GM10847 (cell line): ENCODE data around the gene CHRNE.

Source experiments
- POLR2A ChIP-seq: IDR thresholded peaks from 2 replicates; pipeline ENCODE4 v1.6.1; 2011; ENCODE audit not compliant: insufficient read length; ENCODE audit errors: extremely low read depth

Gene CHRNE

GRCh38 chr17:4880857-4881256, 22.0 kb downstream of the CHRNE start:
- no peak for TF ChIP-seq POLR2A

GRCh38 chr17:4879601-4880000, 23.3 kb downstream of the CHRNE start:
- no peak for TF ChIP-seq POLR2A

- no peak for TF ChIP-seq POLR2A
Observed at GRCh38 chr17:4877089-4877488, 25.8 kb downstream of the CHRNE start.

- no peak for TF ChIP-seq POLR2A
Observed at GRCh38 chr17:4872786-4873185, 30.1 kb downstream of the CHRNE start.

- TF ChIP-seq POLR2A, result no peak
Observed at GRCh38 chr17:4870855-4871254, 32.0 kb downstream of the CHRNE start.

GRCh38 chr17:4863321-4863720, 39.6 kb downstream of the CHRNE start:
- no peak for TF ChIP-seq POLR2A

GRCh38 chr17:4862720-4863119, 40.2 kb downstream of the CHRNE start:
- no peak for TF ChIP-seq POLR2A

GRCh38 chr17:4861052-4861451, 41.8 kb downstream of the CHRNE start:
- TF ChIP-seq POLR2A, result no peak

GRCh38 chr17:4860651-4861050, 42.2 kb downstream of the CHRNE start:
- TF ChIP-seq POLR2A, result no peak

GRCh38 chr17:4859816-4860625, 42.9 kb downstream of the CHRNE start:
- no peak for TF ChIP-seq POLR2A

GRCh38 chr17:4858882-4859260, 44.0 kb downstream of the CHRNE start:
- no peak for TF ChIP-seq POLR2A

- TF ChIP-seq POLR2A, result no peak
Observed at GRCh38 chr17:4858068-4858881, 44.6 kb downstream of the CHRNE start.

GRCh38 chr17:4856937-4857314, 46.0 kb downstream of the CHRNE start:
- no peak for TF ChIP-seq POLR2A

GRCh38 chr17:4856271-4856936, 46.5 kb downstream of the CHRNE start:
- no peak for TF ChIP-seq POLR2A

GRCh38 chr17:4854111-4854681, 48.7 kb downstream of the CHRNE start:
- TF ChIP-seq POLR2A, result no peak

- TF ChIP-seq POLR2A, result no peak
Observed at GRCh38 chr17:4853208-4853671, 49.7 kb downstream of the CHRNE start.
